Neutrophil (primary cell): ENCODE data around the gene PPFIBP1.
"Not testable (repeated sequence)": the region's sequence is repeated elsewhere in the genome, so short reads cannot be mapped to it uniquely, and the experiment has no call there.

Experiments used
- H3K27ac ChIP-seq: fragments of 200-600 bp; sonication (generic); 2 replicates; pipeline ENCODE4 v1.5.1; 2016; ENCODE audit warnings: mild to moderate bottlenecking, moderate library complexity
- H3K27me3 ChIP-seq: fragments of 200-600 bp; sonication (generic); 2 replicates; pipeline ENCODE4 v1.6.0; 2016; ENCODE audit warnings: mild to moderate bottlenecking
- H3K36me3 ChIP-seq: fragments of 200-600 bp; sonication (generic); 2 replicates; pipeline ENCODE4 v1.5.1; 2017
- H3K4me1 ChIP-seq, 2 experiments: fragments of 200-600 bp in 1 of 2; sonication (generic) in 1 of 2; 1 replicate in 1 of 2; 2 replicates in 1 of 2; pipeline versions ENCODE4 v1.5.1 to v1.6.1; 2013 to 2016; ENCODE audit warnings: low read depth in 1 of 2, low read length in 1 of 2, mild to moderate bottlenecking in 1 of 2, moderate library complexity in 1 of 2; ENCODE audit not compliant: control insufficient read depth in 1 of 2, insufficient read depth in 1 of 2
- H3K4me3 ChIP-seq, 2 experiments: fragments of 200-600 bp in 1 of 2; sonication (generic) in 1 of 2; 1 replicate in 1 of 2; 2 replicates in 1 of 2; pipeline ENCODE4 v1.5.1; 2013 to 2016; ENCODE audit warnings: low read depth in 1 of 2, low read length in 1 of 2, mild to moderate bottlenecking in 1 of 2, moderate library complexity in 1 of 2
- H3K9me3 ChIP-seq: fragments of 200-600 bp; sonication (generic); 2 replicates; pipeline ENCODE4 v1.5.1; 2016
- TF ChIP-seq, protein P1 (sequence below): fragments of 200-600 bp; sonication (generic); IDR thresholded peaks from 2 replicates; pipeline ENCODE4 v1.5.1; 2016; ENCODE audit warnings: antibody characterized with exemption

The PPFIBP1 gene

DNA sequence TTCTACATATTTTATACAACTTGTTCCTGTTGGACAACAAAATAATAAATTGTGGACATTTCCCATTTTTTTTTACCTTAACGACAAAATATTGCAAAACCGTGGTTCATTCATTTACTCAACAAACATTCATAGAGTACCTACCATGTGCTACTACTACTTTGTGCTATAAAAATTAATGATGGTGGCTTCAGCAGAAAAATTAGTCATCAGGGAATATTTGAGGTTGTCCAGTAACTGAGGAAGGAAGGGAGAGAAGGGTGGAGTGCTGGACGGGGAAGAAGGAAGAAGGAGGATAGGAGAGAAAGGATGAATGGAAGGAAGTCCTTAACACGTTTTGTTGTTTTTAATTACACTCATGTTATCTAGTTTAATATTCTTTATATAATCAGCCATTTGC lies 53.7 kb downstream of the PPFIBP1 start:
- TF ChIP-seq, protein P1, sequence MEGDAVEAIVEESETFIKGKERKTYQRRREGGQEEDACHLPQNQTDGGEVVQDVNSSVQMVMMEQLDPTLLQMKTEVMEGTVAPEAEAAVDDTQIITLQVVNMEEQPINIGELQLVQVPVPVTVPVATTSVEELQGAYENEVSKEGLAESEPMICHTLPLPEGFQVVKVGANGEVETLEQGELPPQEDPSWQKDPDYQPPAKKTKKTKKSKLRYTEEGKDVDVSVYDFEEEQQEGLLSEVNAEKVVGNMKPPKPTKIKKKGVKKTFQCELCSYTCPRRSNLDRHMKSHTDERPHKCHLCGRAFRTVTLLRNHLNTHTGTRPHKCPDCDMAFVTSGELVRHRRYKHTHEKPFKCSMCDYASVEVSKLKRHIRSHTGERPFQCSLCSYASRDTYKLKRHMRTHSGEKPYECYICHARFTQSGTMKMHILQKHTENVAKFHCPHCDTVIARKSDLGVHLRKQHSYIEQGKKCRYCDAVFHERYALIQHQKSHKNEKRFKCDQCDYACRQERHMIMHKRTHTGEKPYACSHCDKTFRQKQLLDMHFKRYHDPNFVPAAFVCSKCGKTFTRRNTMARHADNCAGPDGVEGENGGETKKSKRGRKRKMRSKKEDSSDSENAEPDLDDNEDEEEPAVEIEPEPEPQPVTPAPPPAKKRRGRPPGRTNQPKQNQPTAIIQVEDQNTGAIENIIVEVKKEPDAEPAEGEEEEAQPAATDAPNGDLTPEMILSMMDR, result no peak
- Histone ChIP-seq H3K27ac (no peak overlapping the region), H3K27me3 (no peaks in the 10 kb centered on the region), H3K4me3 (no peak overlapping the region), H3K9me3 (no peaks in the 10 kb centered on the region), H3K36me3 (no peaks in the 10 kb centered on the region), H3K4me1 (no peaks in the 10 kb centered on the region)

DNA sequence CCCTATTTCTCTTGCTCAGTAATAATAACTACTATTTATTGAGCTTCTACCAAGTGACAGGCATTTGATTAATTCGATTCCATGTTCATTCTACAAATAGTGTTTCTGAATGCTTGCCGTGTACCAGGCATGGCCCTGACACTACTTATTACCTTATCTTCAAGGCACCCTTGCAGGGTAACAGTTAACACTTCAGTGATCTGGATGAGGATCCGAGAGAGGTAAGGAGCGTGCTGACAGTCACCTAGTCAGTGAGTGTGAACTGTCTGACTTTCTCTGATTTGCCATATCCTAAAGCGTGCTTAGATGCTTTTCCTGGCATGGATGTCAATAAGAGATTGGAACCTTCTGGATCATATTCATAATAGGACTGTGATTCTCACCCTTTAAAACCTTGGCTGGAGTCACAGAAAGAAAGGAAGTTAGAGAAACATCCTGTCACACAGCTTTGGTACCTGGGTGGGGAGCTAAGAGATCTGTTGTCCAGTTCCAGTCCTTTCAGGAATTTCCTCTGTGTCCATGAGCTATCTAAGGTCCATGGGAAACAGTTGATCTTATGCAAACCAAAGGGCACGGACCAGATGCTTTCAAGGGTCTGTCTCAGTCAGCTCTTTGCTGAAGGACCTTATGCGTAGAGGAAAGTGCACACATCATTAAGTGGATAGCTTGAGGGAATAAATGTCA lies 54.8 kb downstream of the PPFIBP1 start:
- Histone ChIP-seq H3K4me1 (no peaks in the 10 kb centered on the region), H3K27ac (no peak overlapping the region)
- TF ChIP-seq, protein P1, result no peak

DNA sequence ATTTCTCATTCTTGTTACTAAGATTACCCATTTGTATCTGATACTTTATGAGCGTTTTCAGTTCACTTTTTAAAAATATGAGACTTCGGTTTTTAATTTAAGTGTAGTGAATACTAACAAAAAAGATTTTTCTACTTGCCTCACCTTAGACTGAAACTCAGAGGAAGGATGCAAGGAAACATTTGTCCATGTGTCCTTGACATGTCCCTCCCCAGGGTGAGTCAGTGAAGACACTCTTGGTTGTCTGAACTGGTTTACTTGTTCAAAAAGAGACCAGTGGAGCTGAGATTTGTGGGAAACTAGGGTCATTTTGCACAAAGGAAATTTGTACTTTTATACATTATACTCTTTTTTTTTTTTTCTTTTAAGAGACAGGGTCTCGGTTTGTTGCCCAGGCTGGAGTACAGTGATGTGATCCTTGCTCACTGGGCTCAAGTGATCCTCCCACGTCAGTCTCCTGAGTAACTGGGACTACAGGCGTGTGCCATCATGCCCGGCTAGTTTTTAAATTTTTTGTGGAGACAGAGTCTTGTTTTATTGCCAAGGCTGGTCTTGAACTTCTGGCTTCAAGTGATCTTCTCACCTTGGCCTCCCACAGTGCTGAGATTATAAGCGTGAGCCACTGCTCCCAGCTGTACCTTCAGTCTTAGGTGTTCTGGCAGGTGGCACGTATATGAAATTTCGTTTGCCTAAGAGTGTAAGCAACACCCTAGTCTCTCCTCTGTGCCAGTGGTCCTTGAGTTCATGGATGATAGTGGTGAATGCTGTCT lies 56.7 kb downstream of the PPFIBP1 start:
- no peak overlapping the region for H3K27ac ChIP-seq
- no peaks in the 10 kb centered on the region for H3K9me3 ChIP-seq
- H3K27me3 ChIP-seq, result no peaks in the 10 kb centered on the region
- peaks cover 4 to 5% of the 10 kb centered on the region in 2 experiments for H3K4me1 ChIP-seq
- H3K4me3 ChIP-seq, result no peak overlapping the region
- TF ChIP-seq, protein P1, result no peak
- H3K36me3 ChIP-seq, result no peaks in the 10 kb centered on the region

More for the DNA sequence above, 54.8 kb downstream of the PPFIBP1 start:
- H3K9me3 ChIP-seq, result no peaks in the 10 kb centered on the region
- H3K4me3 ChIP-seq, result no peak overlapping the region
- no peaks in the 10 kb centered on the region for H3K36me3 ChIP-seq
- H3K27me3 ChIP-seq, result no peaks in the 10 kb centered on the region

DNA sequence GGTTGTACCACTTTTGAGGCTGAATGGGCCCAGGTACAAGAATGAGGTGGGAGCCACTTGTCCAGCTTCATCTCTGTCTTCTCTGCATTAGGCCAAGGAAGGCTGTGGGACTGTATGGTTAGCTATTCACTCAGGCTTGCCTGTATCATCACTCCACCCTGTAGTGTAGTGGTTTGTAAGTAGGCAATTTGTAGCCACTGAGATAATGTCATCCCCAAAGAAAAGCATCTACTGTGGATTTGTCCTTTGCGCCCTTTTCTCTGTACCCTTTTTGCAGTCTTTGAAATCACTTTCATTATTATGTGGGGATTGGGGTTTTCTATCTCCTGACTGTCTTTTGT lies 57.3 kb downstream of the PPFIBP1 start:
- H3K36me3 ChIP-seq, H3K27me3 ChIP-seq, H3K27ac ChIP-seq, H3K4me3 ChIP-seq, H3K9me3 ChIP-seq: not testable (repeated sequence)
- peaks cover 9 to 11% of the 10 kb centered on the region in 2 experiments for H3K4me1 ChIP-seq

DNA sequence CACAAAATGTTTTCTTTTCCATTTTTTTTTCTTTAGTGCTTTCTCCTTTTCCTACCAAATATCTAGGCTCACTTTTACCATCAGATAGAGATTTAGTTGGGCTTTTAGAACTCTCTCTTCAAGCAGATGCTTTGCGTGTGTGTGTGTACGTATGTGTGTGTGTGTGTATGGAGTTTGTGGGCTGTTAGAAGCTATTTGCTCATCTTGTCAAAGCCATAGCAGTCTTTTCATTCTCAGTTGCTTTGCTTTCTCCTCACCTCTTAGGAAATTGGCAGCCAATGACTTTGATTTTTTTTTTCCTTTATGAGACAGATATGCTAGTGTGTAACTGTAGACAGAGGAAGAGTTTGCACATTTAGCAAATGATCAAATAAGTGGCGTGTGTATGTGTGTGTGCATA lies 57.8 kb downstream of the PPFIBP1 start:
- H3K27me3 ChIP-seq, H3K9me3 ChIP-seq, H3K27ac ChIP-seq, H3K36me3 ChIP-seq, H3K4me3 ChIP-seq: not testable (repeated sequence)
- peaks cover 9 to 11% of the 10 kb centered on the region in 2 experiments for H3K4me1 ChIP-seq

DNA sequence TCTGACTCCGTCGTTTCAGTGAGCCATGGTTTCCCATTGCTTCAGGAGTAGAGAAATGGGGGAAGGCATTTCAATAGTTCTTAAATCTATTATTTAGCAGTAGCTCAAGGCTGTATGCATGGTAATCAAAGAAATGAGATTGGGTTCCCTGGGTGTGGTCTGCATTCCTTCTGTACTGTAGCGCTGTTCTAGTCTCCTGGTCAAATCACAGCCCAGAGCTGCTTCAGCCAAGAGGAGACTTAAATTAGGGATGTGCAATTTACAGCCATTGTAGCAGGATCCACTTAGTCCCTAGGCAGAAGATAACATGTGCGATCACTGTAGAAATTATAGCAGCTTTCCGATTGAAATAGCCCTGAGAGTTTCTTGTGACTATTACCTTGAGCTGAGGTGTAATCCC lies 58.4 kb downstream of the PPFIBP1 start:
- H3K9me3 ChIP-seq, H3K27me3 ChIP-seq, H3K27ac ChIP-seq, H3K36me3 ChIP-seq, H3K4me3 ChIP-seq: not testable (repeated sequence)
- H3K4me1 ChIP-seq, result peaks cover 9 to 11% of the 10 kb centered on the region in 2 experiments

DNA sequence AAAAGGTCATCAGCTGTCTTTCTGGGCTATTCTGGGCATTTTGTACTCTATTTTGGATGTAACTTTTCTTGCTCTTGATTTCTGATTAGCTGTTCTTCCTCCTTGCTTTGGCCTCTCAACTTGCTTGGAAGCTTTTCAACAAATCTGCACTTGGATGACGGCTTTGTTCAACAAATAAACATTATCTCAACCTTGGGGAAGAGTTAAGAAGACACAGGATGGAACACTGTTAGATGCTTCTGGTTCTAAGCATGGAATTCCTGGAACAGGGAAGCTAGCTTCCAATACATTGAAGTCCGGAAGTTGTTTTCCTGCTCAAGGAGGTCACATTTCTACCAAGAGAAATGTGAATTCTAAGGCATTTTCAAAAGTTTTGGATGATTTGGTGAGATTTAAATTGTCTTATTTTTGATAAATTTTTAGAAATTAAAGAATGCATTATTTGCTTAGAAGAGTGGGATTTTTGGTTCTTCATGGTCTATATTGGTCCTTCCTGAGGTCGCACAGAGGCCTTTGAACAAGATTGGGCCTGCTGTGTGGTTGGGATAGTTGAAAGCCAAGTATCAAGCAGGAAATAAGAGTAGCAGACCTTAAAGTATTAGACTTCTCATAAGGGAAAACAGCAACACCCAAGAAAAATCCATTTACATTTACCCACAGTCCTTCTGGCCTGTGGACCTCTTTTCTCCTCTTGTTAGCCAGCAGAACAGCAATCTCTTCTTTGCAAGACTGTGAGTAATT lies 59.2 kb downstream of the PPFIBP1 start:
- Histone ChIP-seq H3K27ac (no peak overlapping the region), H3K27me3 (no peaks in the 10 kb centered on the region), H3K4me3 (no peak overlapping the region), H3K9me3 (no peaks in the 10 kb centered on the region), H3K4me1 (peaks cover 9 to 15% of the 10 kb centered on the region in 2 experiments), H3K36me3 (no peaks in the 10 kb centered on the region)
- TF ChIP-seq, protein P1, result no peak
